ENCODE data around the gene THOC6.
"Not testable (repeated sequence)": the region's sequence is repeated elsewhere in the genome, so short reads cannot be mapped to it uniquely, and the experiment has no call there.

Gene THOC6

DNA sequence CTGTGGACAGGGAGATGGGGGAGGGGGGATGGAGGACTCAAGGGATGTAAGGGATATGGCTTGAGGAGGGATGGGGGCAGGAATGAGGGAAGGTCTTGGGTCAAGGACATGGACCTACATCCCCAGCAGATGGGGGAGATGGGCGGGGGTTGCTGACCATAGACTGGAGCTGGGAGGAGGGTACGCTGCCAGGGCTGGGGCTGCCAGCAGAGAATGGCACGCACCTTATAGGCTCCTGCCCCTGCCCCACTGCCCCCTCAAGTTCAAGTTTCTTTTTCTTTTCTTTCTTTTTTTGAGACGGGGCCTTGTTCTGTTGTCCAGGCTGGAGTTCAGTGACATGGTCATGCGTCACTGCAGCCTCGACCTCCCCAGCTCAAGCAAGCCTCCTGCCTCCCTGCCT, 52.1 kb downstream of the THOC6 start:
- not testable (repeated sequence) for DNase-seq

DNA sequence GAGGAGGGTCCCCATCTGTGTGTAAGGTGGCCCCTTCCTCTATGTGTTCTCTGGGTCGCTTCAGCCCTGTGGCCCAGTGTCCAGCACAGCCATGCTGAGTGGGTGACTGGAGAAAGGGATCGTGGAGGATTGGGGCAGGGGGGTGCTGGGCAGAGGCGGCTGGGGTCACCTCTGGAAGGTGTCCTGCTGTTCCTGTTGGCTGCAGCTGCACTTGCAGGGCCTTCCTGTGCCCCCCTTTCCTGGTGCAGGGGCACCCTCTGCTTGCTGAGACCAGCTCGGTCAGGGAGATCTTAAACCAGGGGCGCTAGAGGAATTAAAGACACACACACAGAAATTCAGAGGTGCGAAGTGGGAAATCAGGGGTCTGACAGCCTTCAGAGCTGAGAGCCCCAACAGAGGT, 52.7 kb downstream of the THOC6 start:
- DNase-seq, result no peak

Data from NCI-H1694 (cell line).